GM13977 (cell line): Measurements from ENCODE around the gene GSG1L.

Experiments
- DNase-seq: peaks from one replicate; pipeline ENCODE4 v3.0.0; 2012; ENCODE audit warnings: low spot score
- CTCF ChIP-seq: IDR thresholded peaks from 2 replicates; pipeline ENCODE4 v1.5.1; 2012; ENCODE audit warnings: mild to moderate bottlenecking, control low read depth; ENCODE audit not compliant: insufficient read depth; ENCODE audit errors: extremely low read depth, missing control alignments
- in situ Hi-C: fragments of 300-500 bp; cut with MboI; formaldehyde crosslinking; loops from one replicate; pipeline ENCODE4 v1.12.0; 2022; ENCODE audit warnings: low sequenced_read_pairs, low pct_unique_long_range_greater_than_20kb, mixed read lengths, inconsistent platforms; ENCODE audit not compliant: unreplicated experiment

The GSG1L gene

DNA sequence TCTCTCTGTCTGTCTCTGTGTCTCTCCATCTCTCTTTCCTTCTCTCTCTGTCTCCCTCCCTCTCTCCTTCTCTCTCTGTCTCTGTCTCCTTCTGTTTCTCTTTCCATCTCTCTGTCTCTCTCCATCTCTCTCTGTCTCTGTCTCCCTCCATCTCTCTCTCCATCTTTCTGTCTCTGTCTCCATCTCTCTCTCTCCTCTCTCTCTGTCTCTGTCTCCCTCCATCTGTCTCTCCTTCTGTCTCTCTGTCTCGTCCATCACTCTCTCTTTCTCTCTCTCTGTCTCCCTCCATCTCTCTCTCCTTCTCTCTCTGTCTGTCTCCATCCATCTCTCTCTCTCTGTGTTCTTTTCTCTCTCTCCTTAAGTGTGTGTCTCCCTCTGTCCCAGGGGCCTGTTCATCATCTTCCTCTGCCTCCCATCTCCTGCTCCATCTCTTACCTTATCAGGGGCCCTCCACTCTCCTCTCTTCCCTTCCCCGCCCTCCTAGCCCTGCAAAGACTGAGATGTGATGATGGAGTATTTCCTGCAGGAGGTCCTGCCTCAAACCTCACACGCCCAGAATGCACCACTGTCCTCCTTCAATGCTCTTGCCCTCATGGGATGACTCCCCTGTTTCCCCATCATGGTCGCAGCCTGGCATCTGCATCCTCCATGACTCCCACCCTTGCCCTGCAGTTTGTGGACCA is 193.3 kb downstream of the GSG1L start:
- in situ Hi-C loops, result no loop called here
- no peak for DNase-seq
- TF ChIP-seq CTCF, result no peak

- TF ChIP-seq CTCF, result no peak
- DNase-seq, result no peak
- in situ Hi-C loops, result no loop called here
Observed at GRCh38 chr16:27869411-27869810, 194.1 kb downstream of the GSG1L start.

GRCh38 chr16:27868180-27868579 is 195.3 kb downstream of the GSG1L start:
- DNase-seq, result no peak
- in situ Hi-C loops, result no loop called here
- no peak for TF ChIP-seq CTCF

- peak; percentile 56 for TF ChIP-seq CTCF
- DNase-seq, result peak; percentile 80
Observed at GRCh38 chr16:27867122-27868110, 196.1 kb downstream of the GSG1L start.

DNA sequence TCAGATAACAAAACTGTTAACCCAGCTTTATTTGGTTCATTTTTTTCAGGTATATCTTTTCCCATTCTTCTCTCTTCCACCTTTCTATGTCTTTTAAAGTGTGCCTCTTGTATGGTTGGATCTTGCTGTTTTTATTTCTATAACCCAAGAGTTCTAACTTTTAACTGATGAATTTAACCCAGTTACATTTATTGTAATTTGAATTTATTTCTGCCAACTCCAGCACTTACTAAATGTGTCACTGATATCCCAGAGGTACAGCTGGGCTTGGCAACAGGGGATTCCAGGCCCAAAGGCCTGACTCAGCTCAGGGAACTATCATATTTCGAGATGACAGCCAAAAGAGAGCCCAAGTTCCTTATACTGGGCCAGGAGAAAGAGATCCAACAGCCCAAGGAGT is 200.1 kb downstream of the GSG1L start:
- DNase-seq, result no peak
- in situ Hi-C loops, result no loop called here
- no peak for TF ChIP-seq CTCF

More at GRCh38 chr16:27867122-27868110, 196.1 kb downstream of the GSG1L start:
- in situ Hi-C loops, result no loop called here

DNA sequence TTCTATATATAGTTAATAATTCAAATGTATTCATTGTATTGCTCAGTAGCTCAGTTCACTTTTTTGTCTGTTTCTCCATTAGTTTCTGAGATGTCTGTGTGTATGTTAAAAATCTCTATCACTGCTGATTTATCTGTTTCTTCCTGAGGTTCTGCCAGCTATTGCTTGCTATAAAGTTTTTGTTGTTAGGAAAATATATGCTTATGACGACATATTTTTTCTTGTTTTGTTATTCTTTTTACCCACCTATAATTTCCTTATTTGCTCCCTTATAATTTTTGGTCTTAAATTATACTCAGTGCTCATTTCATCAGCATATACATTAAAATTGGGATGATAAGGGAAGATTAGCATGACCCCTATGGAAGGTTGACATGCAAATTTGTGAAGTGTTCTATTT is 200.6 kb downstream of the GSG1L start:
- TF ChIP-seq CTCF, result no peak
- in situ Hi-C loops, result no loop called here
- DNase-seq, result no peak
